Common myeloid progenitor, CD34-positive (primary cell): Measurements from ENCODE around the gene GNPDA1.

Experiments used
- CTCF ChIA-PET: fragments of 350-600 bp; sonication (Branson Sonifier 250); formaldehyde crosslinking; loops from one replicate; lab custom pipeline; 2021; ENCODE audit warnings: antibody characterized with exemption; lab: Charles Lee
- POLR2A ChIA-PET: fragments of 350-600 bp; sonication (Branson Sonifier 250); formaldehyde crosslinking; loops from one replicate; lab custom pipeline; 2021; ENCODE audit warnings: antibody characterized with exemption; lab: Charles Lee
- DNase-seq, 3 donors: peaks; one replicate each; pipeline versions ENCODE4 v3.0.0 to v3.0.0-alpha.2; 2013
- H3K27ac ChIP-seq, 2 experiments: 1 replicate in 1 of 2; 2 replicates in 1 of 2; pipeline ENCODE4 v1.7.0; 2013; ENCODE audit warnings: inconsistent platforms in 2 of 2, low read length in 2 of 2, mild to moderate bottlenecking in 2 of 2, low read depth in 1 of 2, moderate library complexity in 1 of 2; ENCODE audit not compliant: severe bottlenecking in 2 of 2, insufficient read depth in 1 of 2, poor library complexity in 1 of 2
- H3K27me3 ChIP-seq, 5 experiments: replicated peaks in 2 of 5; 1 replicate in 3 of 5; 2 replicates in 2 of 5; pipeline versions ENCODE4 v1.6.1 to v1.7.0; 2013; ENCODE audit warnings: low read length in 4 of 5, mild to moderate bottlenecking in 2 of 5, moderate library complexity in 2 of 5, inconsistent platforms in 1 of 5; ENCODE audit not compliant: insufficient read depth in 5 of 5, control insufficient read depth in 4 of 5
- H3K36me3 ChIP-seq, 4 experiments: 1 replicate in 2 of 4; 2 replicates in 2 of 4; pipeline versions ENCODE4 v1.6.1 to v1.7.0; 2013; ENCODE audit warnings: low read length in 3 of 4, control low read depth in 1 of 4, mild to moderate bottlenecking in 1 of 4; ENCODE audit not compliant: control insufficient read depth in 4 of 4, insufficient read depth in 4 of 4
- H3K4me1 ChIP-seq, 4 experiments: 1 replicate in 3 of 4; 2 replicates in 1 of 4; pipeline versions ENCODE4 v1.6.1 to v1.7.1; 2013; ENCODE audit warnings: low read length in 3 of 4, mild to moderate bottlenecking in 3 of 4, control low read depth in 1 of 4, inconsistent platforms in 1 of 4, moderate library complexity in 1 of 4; ENCODE audit not compliant: control insufficient read depth in 4 of 4, insufficient read depth in 4 of 4; ENCODE audit errors: control extremely low read depth in 1 of 4
- H3K4me3 ChIP-seq, 7 experiments: 1 replicate in 4 of 7; 2 replicates in 3 of 7; pipeline versions ENCODE4 v1.5.1 to v1.7.0; 2013; ENCODE audit warnings: mild to moderate bottlenecking in 7 of 7, low read length in 6 of 7, moderate library complexity in 6 of 7, inconsistent platforms in 2 of 7, low read depth in 2 of 7, control low read depth in 1 of 7; ENCODE audit not compliant: insufficient read depth in 4 of 7, control insufficient read depth in 1 of 7; ENCODE audit errors: extremely low read depth in 1 of 7
- H3K9me3 ChIP-seq, 5 experiments: 1 replicate in 4 of 5; 2 replicates in 1 of 5; pipeline versions ENCODE4 v1.6.1 to v1.7.1; 2013; ENCODE audit warnings: low read length in 4 of 5, mild to moderate bottlenecking in 2 of 5, inconsistent platforms in 1 of 5, low read depth in 1 of 5, moderate library complexity in 1 of 5; ENCODE audit not compliant: control insufficient read depth in 4 of 5, insufficient read depth in 2 of 5; ENCODE audit errors: control extremely low read depth in 1 of 5
- WGBS: methylation state at CpG from one replicate; pipeline ENCODE4 v1.1.5; 2013; ENCODE audit not compliant: insufficient coverage; 5-methylcytosine and 5-hydroxymethylcytosine counted together

GNPDA1 gene

DNA sequence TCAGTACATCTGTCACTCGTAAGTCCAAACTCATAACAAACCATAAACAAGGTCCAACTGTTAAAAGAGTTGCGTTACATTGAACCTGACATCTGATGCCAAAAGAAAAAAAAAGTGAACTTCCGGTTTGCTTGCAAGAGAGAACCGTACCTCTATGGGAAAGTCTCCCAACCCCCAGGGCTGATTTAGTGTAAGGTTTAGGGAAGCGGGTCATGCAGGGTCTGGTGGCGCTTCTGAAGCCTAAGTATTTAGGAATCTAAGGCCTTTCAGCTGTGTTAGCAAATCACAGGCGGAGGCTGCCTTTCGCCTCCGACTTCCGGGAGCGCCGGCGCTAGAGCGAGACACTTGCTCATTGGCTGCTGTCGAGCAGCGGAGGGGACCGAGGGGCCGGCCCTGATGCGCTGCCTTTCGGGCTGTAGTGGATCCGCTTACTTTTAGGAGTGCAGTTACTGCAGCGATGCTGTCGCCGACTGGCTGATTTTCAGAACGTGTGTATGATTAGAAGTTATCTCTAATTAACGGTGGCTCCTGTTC lies 12.0 kb upstream of the GNPDA1 start:
- H3K4me3 ChIP-seq: peak overlapping the region; percentile 24 to 82 (median 64)
- WGBS: 0% methylated on average over 25 of the region's 26 CpGs
- H3K36me3 ChIP-seq: no peaks in the 10 kb centered on the region
- peak overlapping the region in 1 of 2 experiments; percentile 68 for H3K27ac ChIP-seq
- peak; percentile 65 to 85 (median 80) for DNase-seq
- peaks cover 5 to 9% (median 7%) of the 10 kb centered on the region in 5 experiments for H3K9me3 ChIP-seq
- H3K27me3 ChIP-seq: peaks cover 3 to 66% (median 21%) of the 10 kb centered on the region in 5 experiments
- CTCF ChIA-PET: interaction anchor here (1.0 to 2.6 kb wide), 4 partner anchors 9 to 120 kb away, joined by 3 to 12 read pairs (median 4); no protein-coding TSS in a partner anchor
- peaks cover 0 to 9% (median 2%) of the 10 kb centered on the region in 4 experiments for H3K4me1 ChIP-seq
- POLR2A ChIA-PET: no interaction called here

DNA sequence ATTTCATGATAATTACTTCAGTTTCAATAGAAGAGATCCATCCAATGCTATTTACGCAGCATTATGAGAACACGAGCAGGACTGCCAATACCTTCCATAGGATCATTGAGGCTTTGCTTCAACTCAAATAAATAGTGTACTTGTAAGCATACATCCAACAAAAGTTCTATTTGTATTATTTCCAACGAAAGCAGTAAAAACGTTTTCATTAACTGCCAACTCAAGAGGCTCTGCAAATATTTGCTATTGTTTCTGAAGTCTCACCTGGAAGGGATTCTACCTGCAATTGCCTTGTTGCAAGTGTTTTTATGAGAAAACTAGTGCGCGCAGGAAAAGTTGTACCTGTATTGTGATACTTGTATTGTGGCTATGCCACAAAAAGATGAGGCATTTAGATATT lies 11.0 kb upstream of the GNPDA1 start:
- no peak for DNase-seq
- no peaks in the 10 kb centered on the region for H3K36me3 ChIP-seq
- H3K27me3 ChIP-seq: peaks cover 3 to 62% (median 16%) of the 10 kb centered on the region in 5 experiments
- ChIA-PET CTCF (interaction anchor here (1.7 to 2.6 kb wide), 2 partner anchors 8 to 39 kb away, joined by 6 to 12 read pairs; no protein-coding TSS in a partner anchor), POLR2A (no interaction called here)
- H3K27ac ChIP-seq: no peak overlapping the region
- WGBS: 100% methylated on average over 1 of the region's 6 CpGs
- H3K4me3 ChIP-seq: no peak overlapping the region
- peaks cover 0 to 9% (median 2%) of the 10 kb centered on the region in 4 experiments for H3K4me1 ChIP-seq
- H3K9me3 ChIP-seq: peaks cover 5 to 9% (median 8%) of the 10 kb centered on the region in 5 experiments

- H3K4me1 ChIP-seq: peaks cover 13 to 29% (median 24%) of the 10 kb centered on the region in 4 experiments
- peaks cover 5 to 9% (median 8%) of the 10 kb centered on the region in 5 experiments for H3K9me3 ChIP-seq
- DNase-seq: no peak
- WGBS: 88% methylated on average over 1 of the region's 1 CpG
- H3K27ac ChIP-seq: no peak overlapping the region
- H3K4me3 ChIP-seq: no peak overlapping the region
- ChIA-PET POLR2A (interaction anchor here (0.6 kb wide), 1 partner anchor 33 kb away, joined by 3 read pairs; no protein-coding TSS in a partner anchor), CTCF (interaction anchor here (2.2 to 8.0 kb wide), 2 partner anchors 87 to 121 kb away, joined by 5 to 53 read pairs; no protein-coding TSS in a partner anchor)
- H3K27me3 ChIP-seq: peaks cover 3 to 57% (median 12%) of the 10 kb centered on the region in 5 experiments
- no peaks in the 10 kb centered on the region for H3K36me3 ChIP-seq
These were observed 7.4 kb upstream of the GNPDA1 start for GRCh38 chr5:142020122-142020659.

GRCh38 chr5:142017832-142018427 lies 5.1 kb upstream of the GNPDA1 start:
- ChIA-PET CTCF (interaction anchor here (1.5 to 8.0 kb wide), 3 partner anchors 102 to 130 kb away, joined by 3 to 53 read pairs (median 5); no protein-coding TSS in a partner anchor), POLR2A (no interaction called here)
- peak; percentile 58 to 91 (median 89) for DNase-seq
- no peak overlapping the region for H3K27ac ChIP-seq
- H3K27me3 ChIP-seq: peaks cover 3 to 53% (median 11%) of the 10 kb centered on the region in 5 experiments
- 92% methylated on average over 4 of the region's 5 CpGs for WGBS
- H3K4me3 ChIP-seq: no peak overlapping the region
- H3K36me3 ChIP-seq: no peaks in the 10 kb centered on the region
- H3K4me1 ChIP-seq: peaks cover 17 to 37% (median 29%) of the 10 kb centered on the region in 4 experiments
- H3K9me3 ChIP-seq: peaks cover 5 to 9% (median 8%) of the 10 kb centered on the region in 5 experiments

DNA sequence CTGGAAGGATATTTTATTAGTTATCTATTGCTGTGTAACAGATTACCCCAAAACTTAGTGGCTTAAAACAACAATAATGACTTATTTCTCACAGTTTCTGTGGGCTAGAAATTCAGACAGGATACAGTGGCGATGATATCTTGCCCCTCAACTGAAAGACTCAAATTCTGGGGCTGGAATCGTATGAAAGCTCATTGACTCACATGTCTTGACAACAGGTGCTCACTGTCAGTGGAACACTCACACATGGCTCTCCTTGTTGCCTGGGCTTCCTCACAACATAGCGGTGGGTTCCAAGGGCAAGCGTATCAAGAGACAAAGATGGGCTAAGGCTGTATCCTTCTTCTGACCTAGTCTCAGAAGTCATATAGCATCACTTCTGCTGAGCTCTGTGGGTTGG lies 3.7 kb upstream of the GNPDA1 start:
- Histone ChIP-seq H3K4me1 (peaks cover 17 to 44% (median 37%) of the 10 kb centered on the region in 4 experiments), H3K27ac (no peak overlapping the region), H3K36me3 (no peaks in the 10 kb centered on the region), H3K4me3 (no peak overlapping the region), H3K9me3 (peaks cover 5 to 9% (median 8%) of the 10 kb centered on the region in 5 experiments), H3K27me3 (peaks cover 0 to 50% (median 13%) of the 10 kb centered on the region in 5 experiments)
- 85% methylated on average over 3 of the region's 4 CpGs for WGBS
- ChIA-PET POLR2A (no interaction called here), CTCF (interaction anchor here (0.7 to 8.0 kb wide), 13 partner anchors 8 to 324 kb away, joined by 3 to 53 read pairs (median 5); partner anchors contain the start of genes NDFIP1 and PCDH12)
- DNase-seq: peak in 1 of 3 donors; percentile 36

- CTCF ChIA-PET: interaction anchor here (0.7 to 8.0 kb wide), 15 partner anchors 9 to 324 kb away, joined by 3 to 53 read pairs (median 6); partner anchors contain the start of genes NDFIP1 and PCDH12
These were observed 3.1 kb upstream of the GNPDA1 start for GRCh38 chr5:142015781-142016533.

More at GRCh38 chr5:142015781-142016533, 3.1 kb upstream of the GNPDA1 start:
- peaks cover 5 to 9% (median 8%) of the 10 kb centered on the region in 5 experiments for H3K9me3 ChIP-seq
- H3K4me1 ChIP-seq: peaks cover 17 to 44% (median 37%) of the 10 kb centered on the region in 4 experiments
- peak; percentile 49 to 78 (median 70) for DNase-seq
- H3K4me3 ChIP-seq: peak overlapping the region in 2 of 7 experiments; percentile 6 to 23
- H3K27me3 ChIP-seq: peaks cover 0 to 47% (median 15%) of the 10 kb centered on the region in 5 experiments
- WGBS: 11% methylated on average over 3 of the region's 6 CpGs
- H3K36me3 ChIP-seq: no peaks in the 10 kb centered on the region
- POLR2A ChIA-PET: no interaction called here
- no peak overlapping the region for H3K27ac ChIP-seq
